GM12873 (cell line): Measurements from ENCODE around the gene MCU.

ENCODE experiments used
- TF ChIP-seq, protein P1 (sequence below): IDR thresholded peaks from 2 replicates; pipeline ENCODE4 v1.5.1; 2012; ENCODE audit warnings: low read depth, mild to moderate bottlenecking, moderate library complexity, low read length, control low read depth; ENCODE audit not compliant: insufficient read depth; ENCODE audit errors: missing control alignments

The MCU gene

GRCh38 chr10:72840319-72840718 lies 148.4 kb downstream of the MCU start:
- TF ChIP-seq, protein P1, sequence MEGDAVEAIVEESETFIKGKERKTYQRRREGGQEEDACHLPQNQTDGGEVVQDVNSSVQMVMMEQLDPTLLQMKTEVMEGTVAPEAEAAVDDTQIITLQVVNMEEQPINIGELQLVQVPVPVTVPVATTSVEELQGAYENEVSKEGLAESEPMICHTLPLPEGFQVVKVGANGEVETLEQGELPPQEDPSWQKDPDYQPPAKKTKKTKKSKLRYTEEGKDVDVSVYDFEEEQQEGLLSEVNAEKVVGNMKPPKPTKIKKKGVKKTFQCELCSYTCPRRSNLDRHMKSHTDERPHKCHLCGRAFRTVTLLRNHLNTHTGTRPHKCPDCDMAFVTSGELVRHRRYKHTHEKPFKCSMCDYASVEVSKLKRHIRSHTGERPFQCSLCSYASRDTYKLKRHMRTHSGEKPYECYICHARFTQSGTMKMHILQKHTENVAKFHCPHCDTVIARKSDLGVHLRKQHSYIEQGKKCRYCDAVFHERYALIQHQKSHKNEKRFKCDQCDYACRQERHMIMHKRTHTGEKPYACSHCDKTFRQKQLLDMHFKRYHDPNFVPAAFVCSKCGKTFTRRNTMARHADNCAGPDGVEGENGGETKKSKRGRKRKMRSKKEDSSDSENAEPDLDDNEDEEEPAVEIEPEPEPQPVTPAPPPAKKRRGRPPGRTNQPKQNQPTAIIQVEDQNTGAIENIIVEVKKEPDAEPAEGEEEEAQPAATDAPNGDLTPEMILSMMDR = no peak

GRCh38 chr10:72841487-72841886 lies 149.5 kb downstream of the MCU start:
- TF ChIP-seq, protein P1 = no peak

- TF ChIP-seq, protein P1 = no peak
These were observed 150.2 kb downstream of the MCU start for GRCh38 chr10:72842164-72842563.

DNA sequence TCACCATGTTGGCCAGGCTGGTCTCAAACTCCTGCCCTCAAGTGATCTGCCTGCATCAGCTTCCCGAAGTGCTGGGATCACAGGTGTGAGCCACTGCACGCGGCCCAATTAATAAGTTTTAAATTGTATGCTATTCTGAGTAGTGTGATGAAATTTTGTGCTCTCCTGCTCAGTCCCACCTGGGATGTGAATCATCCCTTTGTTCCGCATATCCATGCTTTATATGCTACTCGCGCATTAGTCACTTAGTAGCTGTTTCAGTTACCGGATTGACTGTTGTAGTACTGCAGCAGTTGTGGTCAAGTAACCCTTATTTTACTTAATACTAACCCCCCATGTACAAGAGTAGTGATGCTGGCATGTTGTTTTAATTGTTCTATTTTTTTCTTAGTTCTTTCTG lies 154.3 kb downstream of the MCU start:
- TF ChIP-seq, protein P1 = no peak

- TF ChIP-seq, protein P1 = no peak
These were observed 155.7 kb downstream of the MCU start for GRCh38 chr10:72847681-72848080.

DNA sequence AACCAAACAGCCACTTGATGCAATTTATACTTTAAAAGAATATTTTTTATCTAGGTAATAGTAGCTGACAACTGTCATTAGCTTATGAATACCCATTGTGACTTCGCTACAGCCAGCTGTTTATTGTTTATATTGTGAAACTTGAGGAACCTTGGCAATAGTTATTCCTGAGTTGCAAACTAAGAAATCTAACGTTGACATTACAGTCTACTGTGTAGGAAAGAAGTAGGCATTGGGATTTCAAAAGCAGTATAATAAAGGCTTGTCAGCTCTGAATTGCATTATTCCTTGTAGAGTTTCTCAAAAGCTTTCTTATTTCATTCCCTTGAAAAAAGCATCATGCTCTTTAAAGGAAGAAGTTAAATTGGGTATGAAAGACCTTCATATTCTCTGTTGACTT lies 158.9 kb downstream of the MCU start:
- TF ChIP-seq, protein P1 = no peak

DNA sequence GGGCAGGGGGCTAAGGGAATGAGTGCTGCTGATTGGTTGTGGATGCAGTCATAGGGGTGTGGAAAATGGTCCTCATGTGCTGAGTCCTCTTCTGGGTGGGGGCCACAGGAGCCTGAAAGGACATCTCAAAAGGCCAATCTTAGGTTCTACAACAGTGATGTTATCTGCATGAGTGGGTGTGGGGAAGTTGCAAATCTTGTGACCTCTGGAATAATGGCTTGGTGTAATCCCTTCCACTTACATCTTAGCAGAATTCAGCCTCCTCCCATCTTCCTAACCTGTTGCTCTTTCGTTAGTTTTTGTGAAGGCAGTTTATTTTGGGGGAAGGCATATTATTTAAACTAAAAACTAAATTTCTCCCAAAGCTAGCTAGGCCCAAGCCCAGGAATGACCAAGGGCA lies 159.6 kb downstream of the MCU start:
- TF ChIP-seq, protein P1 = no peak

- TF ChIP-seq, protein P1 = no peak
These were observed 160.6 kb downstream of the MCU start for GRCh38 chr10:72852508-72852907.
